ENCODE results near the gene AGAP1. TPM values are rescaled to one million over a fixed set of nuclear protein-coding genes. Genes with fewer than 3 reads are reported as not detected.

The AGAP1 gene
- total RNA-seq, 1 donor from 2014 or later = 43.8 TPM

DNA sequence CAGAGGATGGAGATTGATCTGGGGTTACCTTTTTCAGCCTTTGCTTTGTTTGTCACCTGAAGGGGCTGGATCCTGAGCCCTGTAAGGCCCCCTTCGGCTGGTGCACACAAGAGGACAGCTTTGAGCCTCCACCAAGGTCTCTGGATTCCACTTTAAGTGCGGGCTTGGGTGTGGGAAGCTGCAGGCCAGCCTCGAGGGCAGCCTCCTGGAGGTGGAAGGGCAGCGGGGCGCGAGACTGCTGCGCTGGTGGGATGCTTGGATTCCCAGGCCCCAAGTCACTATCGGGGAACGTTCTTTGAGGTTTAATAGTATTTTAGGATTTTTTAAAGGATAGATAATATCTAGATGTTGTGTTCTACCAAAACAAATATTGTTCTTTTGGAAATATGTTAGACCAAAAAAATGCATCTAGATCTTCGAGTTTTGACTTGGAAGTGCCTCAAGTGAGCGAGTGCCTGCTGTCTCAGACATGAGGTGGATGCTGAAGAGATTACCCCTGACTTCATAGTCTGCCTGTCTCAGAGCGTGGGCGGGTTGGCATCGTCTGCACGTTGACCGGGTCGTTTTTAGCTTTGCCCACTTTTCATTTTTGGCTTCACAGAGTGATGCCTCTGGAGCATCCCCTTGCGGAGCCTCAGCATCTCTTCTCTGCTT is 113.8 kb downstream of the AGAP1 start:
- DNase-seq (ENCODE audit: extremely low spot score, unreplicated experiment) = no peak
- H3K27me3 Mint-ChIP-seq (ENCODE audit: unreplicated experiment) = no peaks in the 10 kb centered on the region
- peak overlapping the region; percentile 88 for H3K27ac Mint-ChIP-seq (ENCODE audit: unreplicated experiment)
- no peaks in the 10 kb centered on the region for H3K36me3 Mint-ChIP-seq (ENCODE audit: unreplicated experiment)
- H3K4me3 Mint-ChIP-seq (ENCODE audit: unreplicated experiment) = no peak overlapping the region
- peaks cover 49% of the 10 kb centered on the region for H3K4me1 Mint-ChIP-seq (ENCODE audit: unreplicated experiment)
- TF ChIP-seq, protein P1, sequence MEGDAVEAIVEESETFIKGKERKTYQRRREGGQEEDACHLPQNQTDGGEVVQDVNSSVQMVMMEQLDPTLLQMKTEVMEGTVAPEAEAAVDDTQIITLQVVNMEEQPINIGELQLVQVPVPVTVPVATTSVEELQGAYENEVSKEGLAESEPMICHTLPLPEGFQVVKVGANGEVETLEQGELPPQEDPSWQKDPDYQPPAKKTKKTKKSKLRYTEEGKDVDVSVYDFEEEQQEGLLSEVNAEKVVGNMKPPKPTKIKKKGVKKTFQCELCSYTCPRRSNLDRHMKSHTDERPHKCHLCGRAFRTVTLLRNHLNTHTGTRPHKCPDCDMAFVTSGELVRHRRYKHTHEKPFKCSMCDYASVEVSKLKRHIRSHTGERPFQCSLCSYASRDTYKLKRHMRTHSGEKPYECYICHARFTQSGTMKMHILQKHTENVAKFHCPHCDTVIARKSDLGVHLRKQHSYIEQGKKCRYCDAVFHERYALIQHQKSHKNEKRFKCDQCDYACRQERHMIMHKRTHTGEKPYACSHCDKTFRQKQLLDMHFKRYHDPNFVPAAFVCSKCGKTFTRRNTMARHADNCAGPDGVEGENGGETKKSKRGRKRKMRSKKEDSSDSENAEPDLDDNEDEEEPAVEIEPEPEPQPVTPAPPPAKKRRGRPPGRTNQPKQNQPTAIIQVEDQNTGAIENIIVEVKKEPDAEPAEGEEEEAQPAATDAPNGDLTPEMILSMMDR (IDR thresholded peaks at IDR 0.05) = no peak
- H3K9me3 Mint-ChIP-seq (ENCODE audit: unreplicated experiment) = no peaks in the 10 kb centered on the region

- DNase-seq (ENCODE audit: extremely low spot score, unreplicated experiment) = no peak
- Mint-ChIP-seq H3K9me3 (ENCODE audit: unreplicated experiment) (no peaks in the 10 kb centered on the region), H3K4me3 (ENCODE audit: unreplicated experiment) (no peak overlapping the region), H3K27me3 (ENCODE audit: unreplicated experiment) (no peaks in the 10 kb centered on the region), H3K36me3 (ENCODE audit: unreplicated experiment) (no peaks in the 10 kb centered on the region), H3K4me1 (ENCODE audit: unreplicated experiment) (peaks cover 51% of the 10 kb centered on the region), H3K27ac (ENCODE audit: unreplicated experiment) (peak overlapping the region; percentile 88)
- TF ChIP-seq, protein P1 (IDR thresholded peaks at IDR 0.05) = no peak
Measured at GRCh38 chr2:235608200-235608887, 114.5 kb downstream of the AGAP1 start.

DNA sequence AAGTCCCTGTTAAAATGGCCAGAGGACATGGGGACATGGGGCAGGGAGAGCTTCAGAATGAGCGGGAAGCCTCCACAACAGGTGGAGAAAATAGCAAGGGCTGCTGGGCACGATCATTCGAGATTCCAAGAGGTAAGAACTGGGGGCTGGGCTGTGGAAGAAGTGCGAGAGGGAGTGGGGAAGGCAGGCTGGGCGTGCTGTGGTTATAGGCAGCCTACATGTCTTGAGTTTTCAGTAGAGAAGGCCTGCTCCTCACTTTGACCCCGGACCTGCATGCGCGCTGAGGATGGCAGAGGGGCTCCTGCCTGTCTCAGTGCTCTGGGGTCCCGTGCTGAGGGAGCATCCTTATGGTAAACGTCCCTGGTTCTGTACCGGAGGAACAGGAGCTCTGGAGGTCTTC is 115.5 kb downstream of the AGAP1 start:
- Mint-ChIP-seq H3K27ac (ENCODE audit: unreplicated experiment) (no peak overlapping the region), H3K4me3 (ENCODE audit: unreplicated experiment) (no peak overlapping the region), H3K36me3 (ENCODE audit: unreplicated experiment) (no peaks in the 10 kb centered on the region), H3K9me3 (ENCODE audit: unreplicated experiment) (no peaks in the 10 kb centered on the region), H3K4me1 (ENCODE audit: unreplicated experiment) (peaks cover 58% of the 10 kb centered on the region), H3K27me3 (ENCODE audit: unreplicated experiment) (no peaks in the 10 kb centered on the region)
- TF ChIP-seq, protein P1 (IDR thresholded peaks at IDR 0.05) = no peak
- DNase-seq (ENCODE audit: extremely low spot score, unreplicated experiment) = no peak

- H3K27ac Mint-ChIP-seq (ENCODE audit: unreplicated experiment) = no peak overlapping the region
- no peak for DNase-seq (ENCODE audit: extremely low spot score, unreplicated experiment)
- H3K4me1 Mint-ChIP-seq (ENCODE audit: unreplicated experiment) = peaks cover 62% of the 10 kb centered on the region
- TF ChIP-seq, protein P1 (IDR thresholded peaks at IDR 0.05) = no peak
- H3K4me3 Mint-ChIP-seq (ENCODE audit: unreplicated experiment) = no peak overlapping the region
- H3K9me3 Mint-ChIP-seq (ENCODE audit: unreplicated experiment) = no peaks in the 10 kb centered on the region
- no peaks in the 10 kb centered on the region for H3K36me3 Mint-ChIP-seq (ENCODE audit: unreplicated experiment)
- H3K27me3 Mint-ChIP-seq (ENCODE audit: unreplicated experiment) = no peaks in the 10 kb centered on the region
Measured at GRCh38 chr2:235609746-235610145, 115.9 kb downstream of the AGAP1 start.

GRCh38 chr2:235610696-235611257 is 116.9 kb downstream of the AGAP1 start:
- Mint-ChIP-seq H3K9me3 (ENCODE audit: unreplicated experiment) (no peaks in the 10 kb centered on the region), H3K27ac (ENCODE audit: unreplicated experiment) (no peak overlapping the region), H3K27me3 (ENCODE audit: unreplicated experiment) (no peaks in the 10 kb centered on the region), H3K4me1 (ENCODE audit: unreplicated experiment) (peaks cover 65% of the 10 kb centered on the region), H3K4me3 (ENCODE audit: unreplicated experiment) (no peak overlapping the region), H3K36me3 (ENCODE audit: unreplicated experiment) (no peaks in the 10 kb centered on the region)
- TF ChIP-seq, protein P1 (IDR thresholded peaks at IDR 0.05) = no peak
- no peak for DNase-seq (ENCODE audit: extremely low spot score, unreplicated experiment)

Measured in osteocyte (in vitro differentiated cells).